NB4 (cell line): ENCODE data around the gene LIG4.

Experiments
- POLR2A ChIP-seq: IDR thresholded peaks from 2 replicates; pipeline ENCODE4 v1.6.1; 2011; ENCODE audit warnings: mild to moderate bottlenecking; ENCODE audit not compliant: insufficient read length; ENCODE audit errors: extremely low read depth
- TF ChIP-seq, protein P1 (sequence below): IDR thresholded peaks from one replicate; pipeline ENCODE4 v1.5.1; 2012; ENCODE audit warnings: low read depth, low read length
- TF ChIP-seq, protein P2 (sequence below): IDR thresholded peaks from 2 replicates; pipeline ENCODE4 v1.6.1; 2011; ENCODE audit warnings: low read depth, low read length

DNA sequence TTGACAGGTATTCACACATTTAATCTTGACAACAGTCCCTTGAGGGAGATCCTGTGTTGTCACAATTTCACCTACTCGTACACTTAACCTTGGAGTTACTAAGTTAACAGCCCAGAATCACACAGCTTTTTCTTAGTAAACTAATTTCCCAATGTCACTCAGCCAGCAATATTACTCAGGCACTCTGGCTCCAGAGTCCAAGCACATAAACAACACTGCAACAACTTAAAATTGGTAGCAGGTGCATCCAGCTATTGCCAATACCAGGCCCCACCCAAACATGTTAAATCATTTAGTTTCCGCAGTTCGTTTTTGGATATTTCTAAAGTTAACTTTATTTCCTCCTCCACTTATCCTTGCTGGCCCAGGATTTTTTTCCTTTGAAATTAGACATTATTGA, 32.7 kb downstream of the LIG4 start:
- TF ChIP-seq, protein P1, sequence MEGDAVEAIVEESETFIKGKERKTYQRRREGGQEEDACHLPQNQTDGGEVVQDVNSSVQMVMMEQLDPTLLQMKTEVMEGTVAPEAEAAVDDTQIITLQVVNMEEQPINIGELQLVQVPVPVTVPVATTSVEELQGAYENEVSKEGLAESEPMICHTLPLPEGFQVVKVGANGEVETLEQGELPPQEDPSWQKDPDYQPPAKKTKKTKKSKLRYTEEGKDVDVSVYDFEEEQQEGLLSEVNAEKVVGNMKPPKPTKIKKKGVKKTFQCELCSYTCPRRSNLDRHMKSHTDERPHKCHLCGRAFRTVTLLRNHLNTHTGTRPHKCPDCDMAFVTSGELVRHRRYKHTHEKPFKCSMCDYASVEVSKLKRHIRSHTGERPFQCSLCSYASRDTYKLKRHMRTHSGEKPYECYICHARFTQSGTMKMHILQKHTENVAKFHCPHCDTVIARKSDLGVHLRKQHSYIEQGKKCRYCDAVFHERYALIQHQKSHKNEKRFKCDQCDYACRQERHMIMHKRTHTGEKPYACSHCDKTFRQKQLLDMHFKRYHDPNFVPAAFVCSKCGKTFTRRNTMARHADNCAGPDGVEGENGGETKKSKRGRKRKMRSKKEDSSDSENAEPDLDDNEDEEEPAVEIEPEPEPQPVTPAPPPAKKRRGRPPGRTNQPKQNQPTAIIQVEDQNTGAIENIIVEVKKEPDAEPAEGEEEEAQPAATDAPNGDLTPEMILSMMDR, result no peak
- TF ChIP-seq POLR2A, result no peak
- TF ChIP-seq, protein P2, sequence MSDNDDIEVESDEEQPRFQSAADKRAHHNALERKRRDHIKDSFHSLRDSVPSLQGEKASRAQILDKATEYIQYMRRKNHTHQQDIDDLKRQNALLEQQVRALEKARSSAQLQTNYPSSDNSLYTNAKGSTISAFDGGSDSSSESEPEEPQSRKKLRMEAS, result no peak
